OCI-LY7 (cell line): ENCODE results near the gene NTN4. TPM values are rescaled to one million over a fixed set of nuclear protein-coding genes. Genes with fewer than 3 reads are reported as not detected.

ENCODE experiments used
- BruUV-seq: library from RNA; stranded (reverse); fragments of 400-500 nt; replicated peaks from 2 replicates; lab custom pipeline; 2021; lab: Mats Ljungman, UMichigan
- CTCF ChIA-PET: fragments of 300-600 bp; sonication (Branson Sonifier 250); formaldehyde crosslinking; loops from one replicate; lab custom pipeline; 2022; ENCODE audit warnings: antibody characterized with exemption; ENCODE audit not compliant: unreplicated experiment; lab: Charles Lee
- POLR2A ChIA-PET: fragments of 300-600 bp; sonication (Branson Sonifier 250); formaldehyde crosslinking; loops from one replicate; lab custom pipeline; 2022; ENCODE audit warnings: antibody characterized with exemption; lab: Charles Lee
- DNase-seq: peaks from one replicate; pipeline ENCODE4 v3.0.0-alpha.2; 2015; ENCODE audit warnings: low spot score
- H2AFZ ChIP-seq: fragments of 200-600 bp; sonication (generic), shearing (Covaris generic); 2 replicates; pipeline ENCODE4 v1.6.1; 2014; ENCODE audit warnings: mild to moderate bottlenecking, antibody characterized with exemption, low read length, moderate library complexity
- H3K27ac ChIP-seq: fragments of 200-600 bp; sonication (generic); 2 replicates; pipeline ENCODE4 v1.5.1; 2014; ENCODE audit warnings: mixed run types, low read depth, mild to moderate bottlenecking, moderate library complexity, low read length, inconsistent platforms; ENCODE audit not compliant: poor library complexity, severe bottlenecking
- H3K36me3 ChIP-seq: fragments of 200-600 bp; sonication (generic); 2 replicates; pipeline ENCODE4 v1.6.1; 2014; ENCODE audit warnings: mild to moderate bottlenecking, antibody characterized with exemption, low read length, moderate library complexity, mixed read lengths; ENCODE audit not compliant: insufficient read depth
- H3K4me1 ChIP-seq: fragments of 200-600 bp; sonication (generic); 2 replicates; pipeline ENCODE4 v1.5.1; 2014; ENCODE audit warnings: mild to moderate bottlenecking, low read length; ENCODE audit not compliant: insufficient read depth, poor library complexity, severe bottlenecking
- H3K4me2 ChIP-seq: fragments of 200-600 bp; sonication (generic); 2 replicates; pipeline ENCODE4 v1.6.1; 2014; ENCODE audit warnings: mild to moderate bottlenecking, low read length
- H3K4me3 ChIP-seq: fragments of 200-600 bp; sonication (generic); 2 replicates; pipeline ENCODE4 v1.5.1; 2014; ENCODE audit warnings: mild to moderate bottlenecking, low read depth, low read length; ENCODE audit not compliant: poor library complexity, severe bottlenecking
- H3K79me2 ChIP-seq: fragments of 200-600 bp; sonication (generic); 2 replicates; pipeline ENCODE4 v1.6.1; 2016; ENCODE audit warnings: low read depth, mild to moderate bottlenecking, low read length, moderate library complexity, mixed read lengths; ENCODE audit not compliant: insufficient read depth
- H3K9me2 ChIP-seq: fragments of 200-600 bp; sonication (generic); 2 replicates; pipeline ENCODE4 v1.6.1; 2016; ENCODE audit warnings: mild to moderate bottlenecking, low read length, mixed read lengths; ENCODE audit not compliant: insufficient read depth
- H3K9me3 ChIP-seq: fragments of 200-600 bp; sonication (generic); 2 replicates; pipeline ENCODE4 v1.6.1; 2014; ENCODE audit warnings: mild to moderate bottlenecking, mixed run types, low read length, mixed read lengths
- H4K20me1 ChIP-seq: fragments of 200-600 bp; sonication (generic); 2 replicates; pipeline ENCODE4 v1.6.1; 2014; ENCODE audit warnings: mild to moderate bottlenecking, antibody characterized with exemption, low read length, moderate library complexity, mixed read lengths; ENCODE audit not compliant: insufficient read depth
- CTCF ChIP-seq: fragments of 200-600 bp; sonication (generic); conservative IDR thresholded peaks from 2 replicates; pipeline ENCODE4 v1.5.1; 2014; ENCODE audit warnings: mild to moderate bottlenecking, antibody characterized with exemption, low read length, moderate library complexity, mixed read lengths
- EZH2phosphoT487 ChIP-seq: fragments of 200-600 bp; sonication (generic); IDR thresholded peaks from 2 replicates; pipeline ENCODE4 v1.6.1; 2018; ENCODE audit warnings: low read depth, borderline replicate concordance, mild to moderate bottlenecking, mixed run types, antibody characterized with exemption, low read length, moderate library complexity, mixed read lengths
- intact Hi-C: fragments of 100-400 bp; cut with micrococcal nuclease; formaldehyde crosslinking; loops from one replicate; pipeline ENCODE4 v1.10.0; 2022; ENCODE audit not compliant: unreplicated experiment
- total RNA-seq, 2 experiments: library from RNA; depleted of rRNA in 1 of 2; stranded (reverse); fragments of >200 nt in 1 of 2; shearing (Covaris generic) in 1 of 2; gene quantifications; 2 replicates each; pipeline ENCODE4 v1.2.3, GENCODE V29; 2014 to 2022

The NTN4 gene
- total RNA-seq, 2 experiments from 2014 or later, result not detected

DNA sequence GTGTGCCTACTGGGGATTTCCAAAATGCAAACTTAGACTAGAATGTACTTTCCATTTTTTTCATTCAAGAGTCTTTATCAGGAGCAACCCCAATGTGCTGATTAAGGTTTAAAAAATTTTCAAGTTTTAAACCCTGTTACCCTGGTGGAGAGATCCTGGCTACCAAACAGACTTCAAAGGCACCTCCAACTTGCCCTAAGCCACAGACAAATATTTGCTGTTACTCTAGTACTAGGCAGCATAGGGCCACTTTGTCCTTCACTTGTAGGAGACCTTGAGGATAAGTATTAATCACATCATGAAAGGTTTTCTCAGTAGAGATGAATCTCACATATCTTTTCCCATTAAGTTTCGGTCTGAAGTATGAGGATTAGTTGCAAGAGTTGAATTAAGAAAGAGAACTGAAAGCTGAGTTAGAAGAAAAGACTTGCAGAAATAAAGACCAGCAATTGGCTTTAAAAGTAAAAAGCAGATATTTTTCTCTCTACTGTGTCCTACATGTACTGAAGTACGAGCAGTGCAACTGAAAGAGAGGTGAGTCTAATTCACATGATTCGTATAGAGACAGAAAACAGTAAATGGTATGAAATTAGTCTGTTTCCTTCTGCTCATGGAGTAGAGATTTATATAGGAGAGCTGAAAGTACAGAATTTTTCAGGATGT is 28.3 kb downstream of the NTN4 start:
- no peaks in the 10 kb centered on the region for H3K36me3 ChIP-seq
- no TSS peak for BruUV-seq
- intact Hi-C loops, result no loop called here
- H3K9me2 ChIP-seq, result no peaks in the 10 kb centered on the region
- no peaks in the 10 kb centered on the region for H3K79me2 ChIP-seq
- no peak for DNase-seq
- H3K9me3 ChIP-seq, result no peaks in the 10 kb centered on the region
- H3K4me2 ChIP-seq, result no peak overlapping the region
- no peak overlapping the region for H2AFZ ChIP-seq
- H3K4me1 ChIP-seq, result no peaks in the 10 kb centered on the region
- no peak overlapping the region for H3K27ac ChIP-seq
- H4K20me1 ChIP-seq, result no peaks in the 10 kb centered on the region
- no peak overlapping the region for H3K4me3 ChIP-seq
- ChIA-PET CTCF (no interaction called here), POLR2A (interaction anchor here (0.5 kb wide), 1 partner anchor 252 kb away, joined by 3 read pairs; no protein-coding TSS in a partner anchor)
- no peak for TF ChIP-seq CTCF
- no peak for TF ChIP-seq EZH2phosphoT487

GRCh38 chr12:95760371-95760770 is 30.2 kb downstream of the NTN4 start:
- no peak for TF ChIP-seq CTCF
- TF ChIP-seq EZH2phosphoT487, result no peak
- H3K27ac ChIP-seq, result no peak overlapping the region
- BruUV-seq, result no TSS peak

GRCh38 chr12:95759718-95760117 is 30.8 kb downstream of the NTN4 start:
- H3K4me2 ChIP-seq, result no peak overlapping the region
- H2AFZ ChIP-seq, result no peak overlapping the region
- TF ChIP-seq EZH2phosphoT487 (no peak), CTCF (no peak)
- intact Hi-C loops, result no loop called here
- no TSS peak for BruUV-seq
- H3K4me3 ChIP-seq, result no peak overlapping the region
- H3K9me3 ChIP-seq, result no peaks in the 10 kb centered on the region
- no peak for DNase-seq
- CTCF ChIA-PET, result no interaction called here
- no peaks in the 10 kb centered on the region for H3K79me2 ChIP-seq
- H3K27ac ChIP-seq, result no peak overlapping the region
- no peaks in the 10 kb centered on the region for H4K20me1 ChIP-seq
- H3K4me1 ChIP-seq, result no peaks in the 10 kb centered on the region
- POLR2A ChIA-PET, result interaction anchor here (0.7 kb wide), 1 partner anchor 1729 kb away, joined by 5 read pairs; no protein-coding TSS in a partner anchor
- H3K9me2 ChIP-seq, result no peaks in the 10 kb centered on the region
- no peaks in the 10 kb centered on the region for H3K36me3 ChIP-seq

More at GRCh38 chr12:95760371-95760770, 30.2 kb downstream of the NTN4 start:
- H4K20me1 ChIP-seq, result no peaks in the 10 kb centered on the region
- no peak overlapping the region for H2AFZ ChIP-seq
- DNase-seq, result no peak
- no peaks in the 10 kb centered on the region for H3K36me3 ChIP-seq
- ChIA-PET CTCF (no interaction called here), POLR2A (no interaction called here)
- H3K79me2 ChIP-seq, result no peaks in the 10 kb centered on the region
- intact Hi-C loops, result no loop called here
- H3K9me2 ChIP-seq, result no peaks in the 10 kb centered on the region
- no peaks in the 10 kb centered on the region for H3K9me3 ChIP-seq
- H3K4me2 ChIP-seq, result no peak overlapping the region
- no peak overlapping the region for H3K4me3 ChIP-seq
- H3K4me1 ChIP-seq, result no peaks in the 10 kb centered on the region
